ENCODE results near the gene FLNA.
"Not testable (repeated sequence)": the region's sequence is repeated elsewhere in the genome, so short reads cannot be mapped to it uniquely, and the experiment has no call there.

The FLNA gene

GRCh38 chrX:154341399-154342298 is 32.8 kb downstream of the FLNA start:
- not testable (repeated sequence) for DNase-seq

- DNase-seq: no peak
These were observed 39.9 kb downstream of the FLNA start for GRCh38 chrX:154334496-154334895.

DNA sequence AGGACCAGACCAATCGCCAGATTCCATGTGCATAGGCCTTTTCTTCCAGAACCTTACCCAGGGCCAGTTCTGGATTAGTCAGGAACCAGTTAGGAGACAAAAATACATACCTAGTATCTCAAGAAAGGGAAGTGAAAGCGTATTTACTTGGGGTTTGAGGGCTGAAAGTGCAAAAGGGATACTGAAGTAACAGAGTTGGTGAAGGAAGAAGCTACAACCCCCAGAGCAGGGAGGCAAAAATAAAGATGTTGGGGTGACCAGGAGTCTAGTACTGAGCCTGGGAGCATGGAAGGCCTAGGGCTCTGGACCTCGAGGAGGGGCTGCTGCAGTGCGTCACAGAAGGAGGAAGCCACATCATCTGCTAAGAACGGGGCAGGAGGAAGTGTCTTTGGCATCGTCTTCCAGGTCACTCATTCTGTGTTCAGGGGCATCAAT is 40.6 kb downstream of the FLNA start:
- no peak for DNase-seq

DNA sequence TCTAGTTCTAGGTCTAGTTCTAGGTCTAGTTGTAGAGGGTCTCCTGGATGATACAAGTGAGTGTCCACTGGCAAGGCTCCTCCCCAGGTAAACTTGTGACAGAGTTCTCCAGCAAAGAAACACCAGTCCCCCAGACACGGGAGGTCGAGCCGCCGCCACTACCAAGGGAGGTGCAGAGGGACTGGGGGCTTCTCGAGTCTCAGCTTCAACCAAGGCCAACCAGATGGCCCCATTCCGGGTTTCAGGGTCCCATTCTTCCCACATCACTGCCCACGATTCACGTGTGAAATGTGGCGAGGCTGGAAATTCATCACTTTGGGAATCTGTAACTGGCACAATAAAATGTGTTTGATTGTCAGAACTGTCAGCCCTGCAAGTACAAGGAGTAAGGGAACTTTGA is 41.3 kb downstream of the FLNA start:
- DNase-seq: no peak

GRCh38 chrX:154332561-154332960 is 41.9 kb downstream of the FLNA start:
- no peak for DNase-seq

GRCh38 chrX:154329294-154329693 is 45.1 kb downstream of the FLNA start:
- DNase-seq: no peak

DNA sequence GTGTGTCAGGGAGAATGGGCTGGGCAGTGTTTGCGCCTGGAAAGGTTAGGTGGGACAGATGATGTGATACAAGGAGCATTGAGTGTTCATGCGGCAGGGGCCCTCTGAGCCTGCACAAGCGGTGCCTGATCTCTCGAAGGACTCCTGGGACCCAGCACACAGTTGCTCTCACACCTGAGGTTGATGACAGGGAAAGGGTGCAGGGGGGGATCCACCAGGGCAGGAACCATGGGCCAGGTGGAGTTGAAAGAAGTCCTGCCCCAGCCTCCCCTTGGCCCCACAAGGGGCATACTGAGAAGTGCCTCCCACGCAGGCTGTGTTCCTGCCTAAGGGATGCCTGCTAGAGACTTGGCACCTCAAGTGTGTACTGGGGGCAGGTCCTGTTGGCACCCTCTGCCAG is 45.8 kb downstream of the FLNA start:
- no peak for DNase-seq

- DNase-seq: no peak
These were observed 47.2 kb downstream of the FLNA start for GRCh38 chrX:154327038-154327820.

DNA sequence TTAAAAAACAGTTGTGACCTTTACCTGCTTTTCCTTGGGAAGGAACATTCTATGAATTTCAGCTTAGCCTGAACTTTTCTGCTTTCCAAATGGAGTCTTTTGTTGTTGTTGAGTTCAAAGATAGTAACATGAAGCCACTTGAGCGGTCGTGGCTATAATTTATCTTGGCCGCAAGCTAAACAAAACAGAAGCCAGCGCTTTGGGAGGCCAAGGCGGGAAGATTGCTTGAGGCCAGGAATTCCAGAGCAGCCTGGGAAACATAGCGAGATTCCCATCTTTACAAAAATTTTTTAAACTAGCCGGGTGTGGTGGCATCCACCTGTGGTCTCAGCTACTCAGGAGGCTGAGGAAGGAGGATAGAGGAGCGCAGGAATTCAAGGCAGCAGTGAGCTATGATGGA is 48.9 kb downstream of the FLNA start:
- DNase-seq: no peak

- DNase-seq: no peak
These were observed 50.9 kb downstream of the FLNA start for GRCh38 chrX:154323537-154323936.

- no peak for DNase-seq
These were observed 51.5 kb downstream of the FLNA start for GRCh38 chrX:154322890-154323289.

GRCh38 chrX:154321594-154321993 is 52.8 kb downstream of the FLNA start:
- DNase-seq: peak in 1 of 56 donors; percentile 17

DNA sequence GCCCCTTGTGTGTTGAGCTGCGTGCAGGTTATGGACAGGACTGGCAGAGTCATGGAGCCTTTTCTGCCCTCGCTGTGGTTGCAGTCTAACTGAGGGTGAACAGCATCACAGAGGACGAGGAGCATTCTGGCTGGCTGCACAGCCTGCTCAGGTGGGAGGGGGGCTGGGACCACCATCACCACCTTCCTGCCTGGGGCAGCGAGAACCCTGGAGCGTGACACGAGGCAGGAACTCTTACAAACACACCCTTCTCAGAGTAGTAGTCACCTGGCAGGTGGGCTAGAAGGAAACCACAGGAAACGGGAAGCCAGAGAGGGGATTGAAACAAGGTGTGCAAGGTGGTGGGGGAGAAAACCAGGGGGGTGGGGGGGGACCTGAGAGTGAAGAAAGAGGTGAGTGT is 53.3 kb downstream of the FLNA start:
- DNase-seq: no peak

DNA sequence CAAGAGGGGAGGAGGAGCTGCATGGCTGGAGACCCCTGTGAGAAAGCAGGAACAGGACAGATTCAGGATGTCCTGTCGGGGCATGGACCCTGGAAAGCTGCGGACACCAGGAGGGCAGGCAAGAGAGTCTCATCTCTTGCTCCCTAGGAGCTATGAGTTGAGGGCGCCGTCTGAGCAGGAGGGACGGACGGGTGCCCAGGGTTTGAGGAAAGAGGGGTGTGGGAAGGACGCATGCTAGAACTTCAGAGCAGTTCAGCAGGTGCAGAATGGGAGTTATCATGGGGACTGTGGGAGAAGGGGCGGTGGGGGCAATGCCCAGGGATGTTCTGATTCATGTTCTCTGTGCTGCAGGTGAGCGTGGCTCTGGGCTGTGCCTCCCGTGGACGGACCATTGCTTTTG is 54.0 kb downstream of the FLNA start:
- DNase-seq: no peak

GRCh38 chrX:154317391-154317995 is 56.9 kb downstream of the FLNA start:
- DNase-seq: no peak

- DNase-seq: no peak
These were observed 59.0 kb downstream of the FLNA start for GRCh38 chrX:154315416-154315815.

- no peak for DNase-seq
These were observed 61.3 kb downstream of the FLNA start for GRCh38 chrX:154313147-154313546.

DNA sequence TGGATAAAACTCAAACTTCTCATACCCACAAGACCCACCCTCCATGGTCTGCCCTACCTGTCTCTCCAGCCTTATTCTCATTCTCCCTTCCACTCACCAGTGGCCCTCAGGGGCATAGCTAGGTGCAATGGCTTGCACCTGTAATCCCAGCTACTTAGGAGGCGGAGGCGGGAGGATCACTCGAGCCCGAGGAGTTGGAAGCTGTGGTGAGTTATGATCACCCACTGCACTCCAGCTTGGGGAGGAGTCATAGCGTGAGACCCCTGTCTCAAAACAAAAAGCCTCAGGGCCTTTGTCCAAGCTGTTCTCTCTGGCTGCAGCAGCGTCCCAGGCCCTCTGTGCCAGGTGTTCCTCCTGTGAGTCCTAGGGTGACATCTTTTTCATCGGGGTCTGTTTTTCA is 62.3 kb downstream of the FLNA start:
- no peak for DNase-seq

DNA sequence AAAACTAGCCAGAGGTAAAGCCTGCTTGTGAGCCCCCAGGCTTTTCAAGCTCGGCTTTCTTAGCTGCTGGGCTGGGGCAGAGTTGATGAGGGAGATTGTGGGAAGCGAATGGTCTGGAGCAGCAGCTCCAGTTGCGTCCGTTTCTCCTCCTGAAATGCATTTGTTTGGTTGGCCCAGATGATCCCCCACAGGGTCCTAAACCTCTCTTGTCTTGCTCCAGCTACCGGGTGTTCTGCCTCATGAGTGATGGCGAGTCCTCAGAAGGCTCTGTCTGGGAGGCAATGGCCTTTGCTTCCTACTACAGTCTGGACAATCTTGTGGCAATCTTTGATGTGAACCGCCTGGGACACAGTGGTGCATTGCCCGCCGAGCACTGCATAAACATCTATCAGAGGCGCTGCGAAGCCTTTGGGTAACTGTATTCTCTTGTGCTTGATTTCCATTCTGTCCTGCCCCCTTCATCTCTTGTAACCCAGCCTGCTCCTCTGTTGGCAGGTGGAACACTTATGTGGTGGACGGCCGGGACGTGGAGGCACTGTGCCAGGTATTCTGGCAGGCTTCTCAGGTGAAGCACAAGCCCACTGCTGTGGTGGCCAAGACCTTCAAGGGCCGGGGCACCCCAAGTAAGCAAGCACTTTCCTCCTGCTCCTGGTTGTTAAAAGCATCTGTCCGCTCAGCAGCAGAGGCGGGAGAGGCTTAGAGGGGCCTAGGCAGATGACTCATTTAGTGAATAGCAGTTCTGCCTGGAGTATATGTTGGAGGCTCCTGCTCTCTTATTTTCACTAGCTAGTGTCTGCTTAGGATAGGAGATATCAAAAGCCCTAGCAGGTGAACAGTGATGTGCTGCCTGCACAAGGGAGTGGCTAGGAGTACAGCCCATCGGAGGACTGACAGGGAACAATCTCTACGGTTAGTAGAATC is 63.6 kb downstream of the FLNA start:
- no peak for DNase-seq

- no peak for DNase-seq
These were observed 65.2 kb downstream of the FLNA start for GRCh38 chrX:154309041-154309775.

All from nucleus accumbens (tissue), 56 donors.